Small intestine (tissue), 7 donors: Measurements from ENCODE around the gene NAV2. TPM values are rescaled to one million over a fixed set of nuclear protein-coding genes. Genes with fewer than 3 reads are reported as not detected.

Experiments used
- DNase-seq, 2 donors: peaks; one replicate each; pipeline versions ENCODE4 v3.0.0 to v3.0.0-alpha.2; 2013
- FAIRE-seq: peaks from 2 replicates; lab custom pipeline; 2012; peaks lifted over from hg19 to GRCh38; lab: Jason Lieb, UNC
- H3K27ac ChIP-seq, 3 donors: one replicate each; pipeline ENCODE4 v1.5.1; 2013; ENCODE audit warnings: low read length in 2 of 3, mild to moderate bottlenecking in 2 of 3, control low read depth in 1 of 3, inconsistent platforms in 1 of 3, low read depth in 1 of 3, moderate library complexity in 1 of 3
- H3K27me3 ChIP-seq, 3 donors: one replicate each; pipeline ENCODE4 v1.6.1; 2013; ENCODE audit warnings: low read length in 3 of 3, inconsistent platforms in 1 of 3; ENCODE audit not compliant: control insufficient read depth in 3 of 3, insufficient read depth in 3 of 3
- H3K36me3 ChIP-seq, 3 donors: one replicate each; pipeline ENCODE4 v1.6.1; 2013; ENCODE audit warnings: low read length in 3 of 3, inconsistent platforms in 1 of 3, low read depth in 1 of 3, mild to moderate bottlenecking in 1 of 3, moderate library complexity in 1 of 3; ENCODE audit not compliant: control insufficient read depth in 3 of 3, insufficient read depth in 2 of 3
- H3K4me1 ChIP-seq, 3 donors: one replicate each; pipeline ENCODE4 v1.6.1; 2013; ENCODE audit warnings: low read length in 2 of 3, inconsistent platforms in 1 of 3, low read depth in 1 of 3, mild to moderate bottlenecking in 1 of 3, moderate library complexity in 1 of 3; ENCODE audit not compliant: control insufficient read depth in 3 of 3, insufficient read depth in 2 of 3
- H3K4me3 ChIP-seq, 3 donors: one replicate each; pipeline ENCODE4 v1.5.1; 2013; ENCODE audit warnings: low read length in 3 of 3, control low read depth in 1 of 3, inconsistent platforms in 1 of 3, low read depth in 1 of 3, mild to moderate bottlenecking in 1 of 3, moderate library complexity in 1 of 3
- H3K9me3 ChIP-seq, 2 donors: one replicate each; pipeline ENCODE4 v1.6.1; 2013; ENCODE audit warnings: low read depth in 1 of 2, low read length in 1 of 2; ENCODE audit not compliant: control insufficient read depth in 2 of 2, insufficient read depth in 1 of 2
- WGBS, 3 donors: extraction: QIAGEN DNeasy Blood & Tissue Kit; methylation state at CpG; one replicate each; pipeline ENCODE4 v1.1.7; 2013; 5-methylcytosine and 5-hydroxymethylcytosine counted together
- polyA plus RNA-seq, 4 donors: library from polyadenylated mRNA; stranded (reverse) in 3 of 4; unstranded in 1 of 4; fragments of 200-250 nt in 3 of 4; fragments of 120-200 nt in 1 of 4; gene quantifications; one replicate each; pipeline versions ENCODE4 v1.2.1 to v1.2.3, GENCODE V29; 2013
- donor health status: healthy with polysubstance abuse.
- donor health status: control.
- donor health status: control.
- donor health status: Bipolar disorder and iron deficiency.
- donor health status: healthy.

NAV2 gene
- polyA plus RNA-seq, 4 donors, result 1.6 to 6.5 (median 3.6) TPM

- Histone ChIP-seq H3K9me3 (no peaks in the 10 kb centered on the region), H3K27me3 (no peaks in the 10 kb centered on the region), H3K4me1 (peaks cover 0 to 2% (median 0%) of the 10 kb centered on the region in 3 donors), H3K4me3 (no peak overlapping the region), H3K36me3 (no peaks in the 10 kb centered on the region), H3K27ac (no peak overlapping the region)
- DNase-seq (no peak), FAIRE-seq (no peak)
- 53 to 75% (median 59%) methylated on average over 5 of the region's 5 CpGs for WGBS, 3 donors
Measured at GRCh38 chr11:19912115-19912957, 199.7 kb downstream of the NAV2 start.

- Histone ChIP-seq H3K9me3 (no peaks in the 10 kb centered on the region), H3K27ac (no peak overlapping the region), H3K4me3 (no peak overlapping the region), H3K27me3 (no peaks in the 10 kb centered on the region), H3K4me1 (peaks cover 0 to 2% (median 0%) of the 10 kb centered on the region in 3 donors), H3K36me3 (no peaks in the 10 kb centered on the region)
- DNase-seq, result peak in 1 of 2 donors; percentile 20
- 40 to 67% (median 55%) methylated on average over 10 of the region's 10 CpGs for WGBS, 3 donors
- no peak for FAIRE-seq
Measured at GRCh38 chr11:19912958-19913892, 200.6 kb downstream of the NAV2 start.

- Histone ChIP-seq H3K36me3 (no peaks in the 10 kb centered on the region), H3K27me3 (no peaks in the 10 kb centered on the region), H3K27ac (no peak overlapping the region), H3K9me3 (no peaks in the 10 kb centered on the region), H3K4me3 (no peak overlapping the region), H3K4me1 (peaks cover 0 to 2% (median 0%) of the 10 kb centered on the region in 3 donors)
- WGBS, 3 donors, result 82 to 85% (median 85%) methylated on average over 3 of the region's 3 CpGs
- DNase-seq (no peak), FAIRE-seq (no peak)
Measured at GRCh38 chr11:19913893-19914249, 201.2 kb downstream of the NAV2 start.

GRCh38 chr11:19915808-19916207 is 203.2 kb downstream of the NAV2 start:
- no peaks in the 10 kb centered on the region for H3K27me3 ChIP-seq
- DNase-seq (no peak), FAIRE-seq (no peak)
- WGBS, 3 donors, result 71 to 87% (median 83%) methylated on average over 1 of the region's 1 CpG
- no peak overlapping the region for H3K27ac ChIP-seq
- H3K4me1 ChIP-seq, result peaks cover 0 to 2% (median 0%) of the 10 kb centered on the region in 3 donors
- H3K36me3 ChIP-seq, result no peaks in the 10 kb centered on the region
- no peaks in the 10 kb centered on the region for H3K9me3 ChIP-seq
- H3K4me3 ChIP-seq, result no peak overlapping the region

GRCh38 chr11:19917069-19917468 is 204.4 kb downstream of the NAV2 start:
- WGBS, 3 donors, result 91 to 100% (median 98%) methylated on average over 1 of the region's 1 CpG
- no peak for FAIRE-seq
- Histone ChIP-seq H3K36me3 (no peaks in the 10 kb centered on the region), H3K4me3 (no peak overlapping the region), H3K9me3 (no peaks in the 10 kb centered on the region), H3K27ac (no peak overlapping the region), H3K27me3 (no peaks in the 10 kb centered on the region), H3K4me1 (peaks cover 0 to 2% (median 0%) of the 10 kb centered on the region in 3 donors)
- DNase-seq, result no peak

GRCh38 chr11:19918302-19919049 is 205.8 kb downstream of the NAV2 start:
- Histone ChIP-seq H3K36me3 (peaks cover 0 to 2% (median 0%) of the 10 kb centered on the region in 3 donors), H3K9me3 (no peaks in the 10 kb centered on the region), H3K4me1 (no peaks in the 10 kb centered on the region), H3K27ac (no peak overlapping the region), H3K4me3 (no peak overlapping the region), H3K27me3 (no peaks in the 10 kb centered on the region)
- WGBS, 3 donors, result 92 to 96% (median 92%) methylated on average over 5 of the region's 5 CpGs
- DNase-seq, result no peak
- FAIRE-seq, result no peak

GRCh38 chr11:19919050-19919561 is 206.5 kb downstream of the NAV2 start:
- Histone ChIP-seq H3K4me3 (no peak overlapping the region), H3K36me3 (peaks cover 0 to 2% (median 0%) of the 10 kb centered on the region in 3 donors), H3K27me3 (no peaks in the 10 kb centered on the region), H3K27ac (no peak overlapping the region), H3K4me1 (no peaks in the 10 kb centered on the region), H3K9me3 (no peaks in the 10 kb centered on the region)
- FAIRE-seq, result no peak
- WGBS, 3 donors, result 83 to 91% (median 86%) methylated on average over 7 of the region's 7 CpGs
- DNase-seq, result no peak
